Dermis microvascular lymphatic vessel endothelial cell (primary cell): ENCODE results near the gene PRR33. TPM values are rescaled to one million over a fixed set of nuclear protein-coding genes. Genes with fewer than 3 reads are reported as not detected.

ENCODE experiments used
- DNase-seq, 2 donors: peaks; one replicate each; pipeline versions ENCODE4 v3.0.0 to v3.0.0-alpha.2; 2010; ENCODE audit warnings: low read depth in 2 of 2
- total RNA-seq: library from RNA; depleted of rRNA; stranded (reverse); fragments of >200 nt; gene quantifications from 2 replicates; pipeline ENCODE4 v1.2.1, GENCODE V29; 2014

The PRR33 gene
- total RNA-seq, 1 donor from 2014 or later = not detected

DNA sequence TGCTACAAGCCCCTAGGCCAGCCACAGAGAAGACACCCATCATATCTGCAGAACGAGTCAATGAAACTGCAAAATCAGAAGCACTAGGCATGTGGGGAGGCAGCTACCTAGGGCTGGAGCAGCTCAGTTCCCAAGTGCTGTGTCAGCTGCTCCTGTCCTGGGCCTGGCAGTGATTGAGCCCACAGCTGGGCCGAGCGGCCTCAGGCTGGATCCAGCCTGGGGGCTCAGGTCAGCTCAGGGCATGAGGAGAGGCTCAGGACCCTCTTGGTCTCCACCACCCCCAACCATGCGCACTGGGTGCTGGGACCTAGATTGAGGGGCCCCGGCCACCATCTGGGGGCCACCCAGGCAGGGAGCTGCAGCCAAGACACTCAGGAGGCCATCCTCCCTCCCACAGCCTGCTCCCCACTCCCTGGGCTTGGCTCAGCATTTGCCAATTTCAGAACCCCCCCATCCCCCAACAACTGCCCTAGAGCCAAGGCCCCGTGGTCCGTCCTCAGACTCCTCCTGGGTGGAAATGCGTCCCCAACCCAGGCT, 25.4 kb upstream of the PRR33 start:
- DNase-seq = no peak

DNA sequence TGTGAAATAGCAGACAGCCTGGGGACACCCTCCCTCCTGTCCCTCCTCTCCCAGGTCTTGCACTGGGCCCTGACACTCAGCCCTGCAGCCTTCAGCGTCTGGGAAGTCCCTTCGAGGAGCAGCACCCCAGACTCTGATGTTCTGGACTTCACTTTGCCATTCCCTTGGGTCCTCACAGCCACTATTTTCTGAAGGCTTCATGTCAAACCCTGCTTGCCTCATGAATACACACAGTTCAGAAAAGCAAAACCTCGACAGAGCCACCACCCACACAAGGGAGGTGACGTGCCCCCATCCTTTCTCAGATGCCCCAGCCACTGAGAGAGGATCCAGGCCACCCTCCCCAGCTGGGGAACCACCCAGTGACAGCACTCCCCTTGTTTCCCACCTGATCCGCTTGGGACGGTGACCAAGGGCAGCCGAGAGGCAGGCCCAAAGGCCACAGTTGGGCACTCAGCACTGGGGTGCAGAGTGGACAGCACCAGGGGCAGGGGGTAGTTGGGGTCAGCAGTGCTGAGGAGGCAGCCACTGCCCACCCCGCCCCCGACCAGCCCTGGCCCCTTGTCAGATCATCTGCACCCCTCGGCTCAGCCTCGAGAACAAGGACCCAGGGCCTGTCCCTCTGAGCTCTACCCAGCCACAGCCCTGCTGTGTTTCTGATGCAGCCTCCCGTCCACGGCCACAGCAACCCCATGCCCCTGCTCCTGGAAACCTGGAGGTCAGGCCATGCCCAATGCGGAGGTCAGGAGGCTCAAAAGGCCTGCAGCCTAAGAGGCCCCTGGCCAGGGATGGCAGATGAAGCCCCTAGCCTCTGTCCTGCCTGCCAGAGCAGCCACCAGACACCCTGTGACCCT, 24.7 kb upstream of the PRR33 start:
- DNase-seq = no peak

DNA sequence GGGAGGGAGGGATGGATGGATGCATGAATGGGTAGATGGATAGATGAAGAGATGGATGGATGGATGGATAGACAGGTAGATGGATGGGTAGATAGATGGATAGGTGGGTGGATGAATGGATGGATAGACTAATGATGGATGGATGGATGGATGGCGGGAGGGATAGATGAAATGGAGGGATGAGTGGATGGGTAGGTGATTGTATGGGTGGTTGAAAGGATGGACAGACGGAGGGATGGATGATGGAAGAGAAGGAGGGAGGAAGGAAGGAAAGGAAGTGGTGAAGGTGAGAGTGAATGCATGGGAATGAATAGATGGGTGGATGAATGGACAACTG, 24.1 kb upstream of the PRR33 start:
- no peak for DNase-seq

DNA sequence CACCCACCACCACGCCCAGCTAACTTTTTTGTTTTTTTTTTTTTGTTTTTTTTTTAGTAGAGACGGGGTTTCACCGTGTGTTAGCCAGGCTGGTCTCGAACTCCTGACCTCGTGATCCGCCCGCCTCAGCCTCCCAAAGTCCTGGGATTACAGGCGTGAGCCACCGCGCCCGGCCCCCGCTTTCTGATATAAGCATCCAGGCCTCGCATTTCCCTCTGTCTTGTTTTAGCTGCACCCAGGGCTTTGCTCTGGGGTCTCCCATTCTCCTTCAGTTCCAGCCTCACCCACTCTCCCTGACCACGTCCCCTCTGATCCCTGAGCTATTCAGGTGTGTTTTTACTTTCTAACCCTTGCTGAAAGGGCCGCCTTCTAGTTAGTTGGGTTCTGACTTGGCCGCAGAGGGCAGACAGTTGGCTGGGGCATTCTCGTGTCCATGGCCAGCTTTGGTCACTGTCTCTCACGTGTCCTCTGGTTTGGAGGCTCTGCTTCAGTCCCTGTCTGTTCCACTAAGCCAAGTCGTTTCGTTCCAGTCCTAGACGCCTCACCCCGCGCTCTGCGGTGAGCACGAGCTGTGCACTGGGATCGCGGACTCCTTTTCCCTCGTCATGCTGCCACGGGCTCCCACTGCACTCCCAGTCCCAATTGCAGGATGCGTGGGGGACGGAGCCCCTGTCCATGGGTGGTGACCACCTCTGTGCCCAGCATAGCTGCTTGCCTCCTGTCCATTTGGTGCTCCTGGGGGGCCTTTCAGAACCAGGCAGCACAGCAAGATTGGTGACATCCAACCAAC, 21.8 kb upstream of the PRR33 start:
- no peak for DNase-seq

DNA sequence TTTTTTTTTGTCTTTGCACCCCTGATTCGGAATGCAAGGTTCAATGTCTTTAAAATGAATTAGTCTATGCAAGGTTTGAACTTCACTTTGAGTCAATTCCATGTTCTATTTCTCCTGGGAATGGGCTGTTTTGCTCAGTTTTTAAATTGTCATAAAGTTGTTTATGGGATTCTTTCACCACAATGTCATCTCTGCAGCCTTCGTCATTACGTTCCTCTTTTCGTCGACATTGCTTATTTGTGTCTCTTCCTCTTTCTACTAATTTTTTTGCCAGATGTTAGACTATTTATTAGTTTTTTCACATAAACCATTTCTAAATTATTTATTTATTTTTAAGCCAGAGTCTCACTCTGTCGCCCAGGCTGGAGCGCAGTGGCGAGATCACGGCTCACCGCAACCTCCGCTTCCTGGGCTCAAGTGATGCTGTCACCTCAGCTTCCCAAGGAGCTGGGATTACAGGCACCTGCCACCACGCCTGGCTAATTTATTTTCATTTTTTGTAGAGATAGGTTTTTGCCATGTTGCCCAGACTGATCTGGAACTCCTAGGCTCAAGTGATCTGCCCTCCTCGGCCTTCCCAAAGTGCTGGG, 20.7 kb upstream of the PRR33 start:
- no peak for DNase-seq

DNA sequence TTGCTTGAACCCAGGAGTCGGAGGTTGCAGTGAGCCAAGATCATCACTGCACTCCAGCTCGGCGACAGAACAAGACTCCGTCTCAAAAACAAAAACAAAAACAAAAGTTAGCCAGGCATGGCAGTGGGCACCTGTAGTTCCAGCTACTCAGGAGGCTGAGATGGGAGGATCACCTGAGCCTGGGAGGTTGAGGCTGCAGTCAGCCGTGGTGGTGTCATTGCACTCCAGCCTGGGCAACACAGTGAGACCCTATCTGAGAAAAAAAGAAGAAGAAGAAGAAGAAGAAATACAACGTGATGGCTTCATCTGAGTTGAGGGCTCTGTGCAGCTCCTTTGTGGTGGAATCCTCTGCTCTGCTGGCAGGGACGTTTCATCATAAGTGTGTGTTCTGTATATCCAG, 17.8 kb upstream of the PRR33 start:
- DNase-seq = no peak

DNA sequence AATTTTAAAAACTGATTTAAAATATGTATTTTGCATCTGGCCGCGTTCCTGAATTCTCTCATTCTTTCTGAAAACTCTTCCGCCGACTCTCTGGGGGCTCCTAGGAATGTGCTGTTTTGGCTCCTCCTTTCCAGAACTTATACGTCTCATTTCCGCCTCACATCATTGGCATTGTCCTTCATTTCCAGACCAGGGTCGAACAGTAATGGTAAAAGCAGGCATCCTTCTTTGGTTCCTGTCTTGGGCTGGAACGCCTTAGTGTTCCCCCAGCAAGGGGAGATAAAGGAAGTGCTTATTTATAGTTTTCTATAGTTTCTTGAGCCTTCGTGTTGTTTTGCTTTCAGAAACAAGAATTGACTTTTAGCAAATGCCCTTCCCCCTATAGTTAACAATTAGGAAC, 16.9 kb upstream of the PRR33 start:
- peak in 1 of 2 donors; percentile 84 for DNase-seq

DNA sequence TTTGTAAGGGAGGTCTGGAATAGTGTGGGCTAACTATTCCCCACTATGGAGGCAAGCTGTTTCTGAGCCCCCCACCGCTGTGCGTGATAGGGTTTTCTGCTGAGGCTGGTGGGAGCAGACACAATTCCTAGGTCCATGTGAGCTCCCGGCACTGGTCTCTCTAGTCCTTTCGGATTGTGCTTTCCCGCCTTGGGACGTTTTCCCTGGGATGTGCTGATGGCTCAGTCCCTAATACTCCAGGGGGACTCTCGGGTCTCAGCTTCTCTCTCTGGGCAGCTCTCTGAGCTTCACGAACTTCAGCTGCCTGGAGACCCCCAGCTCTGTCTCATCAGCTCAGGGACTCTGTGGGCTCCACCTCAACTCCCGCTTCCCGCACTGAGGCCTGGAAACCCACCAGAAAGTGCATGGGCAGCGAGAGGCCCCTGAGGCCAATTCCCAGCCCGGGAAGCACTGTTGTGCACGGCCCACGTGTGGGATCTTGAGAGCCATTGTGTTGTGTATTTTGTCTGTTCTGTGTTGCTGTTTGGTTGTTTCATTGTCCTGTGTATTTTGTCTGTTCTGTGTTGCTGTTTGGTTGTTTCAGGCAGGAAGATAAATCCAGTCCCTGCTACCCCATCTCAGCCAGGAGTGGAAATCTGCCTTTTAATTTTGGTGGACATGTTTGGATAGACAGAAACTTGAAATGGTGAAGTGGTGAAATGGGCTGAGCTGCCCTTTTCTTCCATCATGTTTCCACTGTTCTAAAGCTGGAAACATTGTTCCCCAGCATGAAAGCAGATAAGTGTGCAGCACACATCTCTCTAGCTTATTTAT, 15.1 kb upstream of the PRR33 start:
- peak in 1 of 2 donors; percentile 51 for DNase-seq

DNA sequence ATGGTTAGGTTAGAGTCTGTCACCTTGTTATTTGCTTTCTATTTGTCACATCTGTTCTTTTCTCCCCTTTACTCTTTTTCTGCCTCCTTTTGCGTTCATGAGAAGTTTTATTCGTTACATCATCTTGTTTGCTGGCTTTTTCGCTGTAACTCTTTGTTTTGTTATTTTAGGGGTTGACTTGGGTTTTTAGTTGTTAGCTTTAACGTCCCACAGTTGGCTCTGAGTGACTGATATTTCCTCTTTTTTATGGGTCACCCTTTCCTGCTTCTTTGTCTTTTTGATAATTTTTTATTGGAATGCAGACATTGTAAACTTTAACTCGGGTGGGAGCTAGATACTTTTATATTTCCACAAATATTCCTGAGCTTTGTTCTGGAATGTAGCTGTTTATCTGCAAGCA, 14.5 kb upstream of the PRR33 start:
- peak; percentile 45 to 90 for DNase-seq

DNA sequence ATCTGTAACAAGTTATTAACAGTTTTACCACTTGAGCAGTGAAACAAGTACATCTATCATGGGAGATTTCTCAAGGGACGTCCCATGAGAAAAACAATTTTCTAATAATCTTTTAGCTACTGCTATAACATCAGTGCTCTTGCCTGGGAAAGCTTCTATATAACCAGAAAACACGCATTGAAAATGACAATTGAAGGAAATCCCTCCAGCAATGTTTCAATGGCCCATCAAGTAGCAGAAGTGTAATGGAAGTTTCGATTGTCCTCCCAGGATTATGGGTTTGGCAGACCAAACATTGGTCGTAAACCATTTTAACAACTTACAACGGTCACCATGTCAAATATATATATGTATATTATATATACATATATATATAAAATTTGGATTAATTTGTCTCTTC, 8.0 kb upstream of the PRR33 start:
- DNase-seq = peak in 1 of 2 donors; percentile 57

DNA sequence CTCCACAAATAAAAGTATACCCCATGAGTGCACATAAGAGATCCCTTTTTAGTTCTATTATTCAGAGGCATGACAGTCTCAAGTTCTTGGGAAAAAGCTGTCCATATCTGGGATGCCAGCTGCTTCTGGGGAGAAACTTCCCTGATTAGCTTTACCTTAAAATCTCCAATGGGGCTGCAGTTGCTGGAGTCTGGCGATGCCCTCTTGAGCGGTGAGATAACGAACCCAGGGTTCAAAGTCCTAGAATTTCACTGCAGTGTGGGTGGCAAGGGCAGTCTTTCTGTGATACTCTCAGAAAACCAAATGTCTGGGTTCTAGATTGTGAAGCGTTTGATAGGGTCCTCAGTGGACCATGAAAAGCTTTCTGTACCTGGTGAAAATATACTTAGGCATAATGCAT, 7.4 kb upstream of the PRR33 start:
- DNase-seq = no peak

DNA sequence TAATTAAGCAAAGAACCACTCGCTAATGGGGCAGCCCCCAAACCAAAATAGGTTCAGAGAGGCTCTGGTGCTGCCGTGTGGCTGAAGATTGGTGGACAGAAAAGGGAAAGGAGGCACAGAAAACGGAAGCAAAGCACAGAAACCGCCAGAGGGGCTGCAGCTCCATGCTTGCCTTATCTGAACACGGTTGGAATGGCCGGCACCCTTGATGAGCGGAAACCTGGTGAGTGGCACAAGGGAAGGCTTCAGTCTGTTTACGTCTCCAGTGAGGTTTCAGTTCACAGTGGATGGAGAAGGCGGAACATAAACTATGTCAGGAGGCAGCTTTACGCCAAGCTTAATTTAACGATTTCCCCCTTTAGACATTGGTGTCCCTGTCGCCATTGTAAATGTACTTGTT, 5.2 kb upstream of the PRR33 start:
- no peak for DNase-seq

DNA sequence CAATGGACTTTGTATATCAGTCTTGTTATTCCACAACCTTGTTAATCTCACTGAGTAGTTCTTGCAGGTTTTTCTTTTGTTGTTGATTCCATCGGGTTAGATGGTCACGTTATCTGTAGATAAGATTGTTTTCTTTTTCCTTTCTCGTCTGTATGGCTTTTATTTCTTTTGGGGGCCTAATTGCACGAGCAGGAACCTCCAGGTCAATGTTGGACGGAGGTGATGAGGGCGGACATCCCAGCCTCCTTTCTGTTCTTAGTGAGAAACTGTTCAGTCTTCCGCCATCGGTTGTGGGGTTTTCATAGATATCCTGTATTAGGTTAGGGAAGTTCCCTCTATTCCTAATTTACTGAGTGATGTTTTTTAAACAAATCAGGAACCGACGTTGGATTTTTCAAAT, 4.8 kb upstream of the PRR33 start:
- no peak for DNase-seq

DNA sequence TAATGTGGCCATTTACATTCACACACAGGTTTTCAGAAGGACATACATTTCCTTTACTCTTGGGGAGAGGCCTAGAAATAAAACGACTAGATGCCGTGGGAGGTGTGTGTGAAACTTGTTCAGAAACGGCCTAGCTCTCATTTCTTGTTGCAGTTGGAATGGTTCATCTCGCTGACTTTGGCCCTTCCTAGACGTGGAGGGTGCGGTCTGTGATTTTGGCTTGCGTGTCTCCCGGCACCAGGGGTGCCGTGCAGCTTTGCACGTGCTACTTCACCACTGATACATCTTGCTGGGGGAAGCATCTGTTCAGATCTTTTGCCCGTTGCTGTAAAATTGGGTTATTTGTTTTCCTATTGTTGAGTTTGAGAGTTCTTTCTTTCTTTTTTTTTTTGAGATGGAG, 3.1 kb upstream of the PRR33 start:
- DNase-seq = no peak

DNA sequence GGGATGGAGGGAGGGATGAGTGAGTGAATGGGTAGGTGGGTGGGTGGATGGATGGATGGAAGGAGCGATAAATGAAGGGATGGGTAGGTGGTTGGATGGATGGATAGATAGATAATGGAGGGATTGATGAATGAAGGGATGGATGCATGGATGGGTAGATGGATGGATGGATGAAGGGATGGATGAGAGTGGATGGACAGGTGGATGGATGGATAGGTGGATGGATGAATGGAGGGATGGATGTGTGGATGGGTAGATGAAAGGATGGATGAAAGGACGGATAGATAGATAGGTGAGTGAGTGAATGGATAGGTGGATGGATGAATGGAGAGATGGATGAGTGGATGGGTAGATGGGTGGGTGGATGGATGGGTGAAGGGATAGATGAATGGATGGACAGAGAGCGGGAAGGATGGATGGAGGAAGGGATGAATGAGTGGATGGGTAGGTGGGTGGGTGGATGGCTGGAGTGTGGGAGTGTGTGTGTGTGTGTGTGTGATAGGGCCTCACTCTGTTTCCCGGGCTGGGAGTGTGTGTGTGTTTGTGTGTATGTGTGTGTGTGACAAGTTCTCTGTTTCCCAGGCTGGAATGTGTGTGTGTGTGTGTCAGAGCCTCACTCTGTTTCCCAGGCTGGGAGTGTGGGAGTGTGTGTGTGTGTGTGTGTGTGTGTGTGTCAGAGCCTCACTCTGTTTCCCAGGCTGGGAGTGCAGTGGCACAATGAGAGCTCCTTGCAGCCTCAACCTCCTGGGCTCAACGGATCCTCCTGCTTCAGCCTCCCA, 2.1 kb upstream of the PRR33 start:
- DNase-seq = peak in 1 of 2 donors; percentile 70

DNA sequence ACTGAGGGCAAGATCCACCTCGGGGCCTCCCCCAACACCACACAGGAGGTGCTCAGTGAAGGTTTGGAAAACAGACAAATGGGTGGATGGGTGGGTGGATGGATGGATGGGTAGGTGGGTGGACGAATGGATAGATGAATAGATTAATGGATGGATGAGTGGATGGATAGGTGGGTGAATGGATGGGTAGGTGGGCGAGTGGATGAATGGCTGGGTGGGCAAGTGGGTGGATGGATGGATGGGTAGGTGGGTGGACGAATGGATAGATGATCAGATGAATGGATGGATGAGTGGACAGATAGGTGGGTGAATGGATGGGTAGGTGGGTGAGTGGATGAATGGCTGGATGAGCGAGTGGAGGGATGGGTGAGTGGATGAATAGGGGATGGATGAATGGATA, 863 bp upstream of the PRR33 start:
- no peak for DNase-seq

DNA sequence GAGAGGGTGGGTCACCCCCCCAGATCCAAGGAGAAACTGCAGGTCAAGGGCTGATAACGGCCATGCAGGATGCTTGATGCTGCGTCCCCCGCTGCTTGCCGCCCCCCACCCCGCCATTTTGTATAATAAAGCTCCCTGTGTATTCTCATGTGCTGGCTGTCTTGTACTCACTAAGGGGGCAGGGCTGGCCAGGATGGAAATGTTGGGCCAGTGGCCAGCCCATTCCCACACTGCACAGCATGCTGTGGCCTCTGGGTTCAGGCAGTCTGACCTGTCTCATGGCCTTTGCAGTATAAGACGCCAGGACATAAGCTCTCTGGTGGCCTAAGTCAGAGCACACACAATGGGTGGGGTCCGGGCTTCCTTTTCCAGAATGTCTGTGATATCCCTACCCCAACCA, 421 bp upstream of the PRR33 start:
- DNase-seq = no peak

DNA sequence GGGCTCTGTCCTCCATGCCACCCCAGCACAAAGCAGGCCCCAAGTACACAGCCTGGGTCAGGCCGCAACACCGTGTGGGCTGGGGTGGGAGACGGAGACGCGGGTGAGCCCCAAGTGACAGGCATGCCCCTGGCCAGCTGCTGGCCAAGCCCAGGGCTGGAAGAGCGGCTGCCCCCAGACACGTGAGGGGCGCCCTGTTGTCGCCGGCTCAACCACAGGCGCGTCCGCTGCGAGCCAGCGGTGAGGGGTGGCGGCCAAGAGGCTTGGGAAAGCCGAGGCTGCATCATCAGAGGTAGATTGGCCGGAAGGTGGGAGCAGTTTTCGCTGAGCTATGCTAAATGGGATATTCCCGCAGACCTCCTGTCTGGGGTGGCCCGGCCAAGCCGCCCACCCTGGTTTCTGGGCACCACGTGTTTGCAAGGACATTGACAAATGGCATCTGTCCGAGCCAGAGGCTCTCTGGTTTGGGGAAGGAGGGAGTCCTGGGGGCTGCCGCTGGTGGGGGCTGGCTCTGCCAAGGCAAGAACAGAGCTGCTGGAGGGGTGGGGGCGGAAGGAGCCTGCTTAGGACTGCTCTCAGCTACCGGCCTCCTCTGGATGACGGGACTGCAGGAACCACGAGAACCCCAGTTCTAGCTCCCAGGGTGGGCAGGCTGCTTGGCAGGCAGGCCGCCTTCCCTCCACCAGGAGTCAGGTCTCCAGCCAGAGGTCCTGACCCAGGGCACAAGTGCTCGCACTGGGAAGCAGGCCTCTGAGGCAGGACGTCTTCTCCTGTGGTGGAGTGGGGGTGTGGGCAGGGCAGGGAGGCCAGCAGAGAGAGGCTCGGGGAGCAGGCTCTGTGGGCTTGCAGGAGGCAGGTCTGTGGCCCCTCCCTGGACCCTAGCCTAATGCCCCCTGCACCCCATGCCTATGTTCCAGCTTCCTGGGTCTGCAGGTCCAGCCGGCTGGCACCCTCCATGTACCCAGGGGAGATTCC, 552 bp downstream of the PRR33 start:
- DNase-seq = no peak
